GM18502 (cell line): ENCODE data around the gene NEXN.

Source experiments
- ATAC-seq: cut with Tn5 transposase; IDR thresholded peaks from one replicate; pipeline ENCODE4 v1.9.1; 2021; ENCODE audit warnings: mild to moderate bottlenecking; ENCODE audit not compliant: unreplicated experiment, poor library complexity

The NEXN gene

DNA sequence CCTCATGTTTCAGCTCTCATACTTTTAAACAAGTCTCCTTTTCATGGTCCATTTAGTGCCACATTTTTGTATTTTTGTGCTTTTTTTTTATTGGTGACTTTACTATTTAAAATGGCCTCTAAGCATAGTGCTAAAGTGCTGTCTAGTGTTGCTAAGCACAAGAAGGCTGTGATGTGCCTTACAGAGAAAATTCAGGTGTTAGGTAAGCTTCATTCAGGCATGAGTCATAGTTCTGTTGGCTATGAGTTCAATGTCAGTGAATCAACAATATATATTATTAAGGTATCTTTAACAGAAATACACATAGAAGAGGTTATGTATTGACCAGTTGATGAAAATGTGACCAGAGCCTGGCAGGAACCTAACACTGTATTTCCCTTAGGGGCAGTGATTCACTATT lies 103.2 kb downstream of the NEXN start:
- ATAC-seq = no peak
